Stimulated activated CD4-positive, alpha-beta T cell treated with anti-CD3 and anti-CD28 coated beads, Interleukin-15, amount 100 ng/mL, for 24 hours (primary cell): ENCODE results near the gene GPR158.
"Not testable (repeated sequence)": the region's sequence is repeated elsewhere in the genome, so short reads cannot be mapped to it uniquely, and the experiment has no call there.

Source experiments
- DNase-seq: peaks from one replicate; pipeline ENCODE4 v3.0.0-alpha.2; 2020

The GPR158 gene

GRCh38 chr10:25174461-25175230 is at the start of gene GPR158:
Gene GPR158 (plus strand): TSS chr10:25175001. CDS start chr10:25175421, 420 bp downstream.
- peak; percentile 70 for DNase-seq

- no peak for DNase-seq
Measured at GRCh38 chr10:25125201-25125611, 49.6 kb upstream of the GPR158 start.

- no peak for DNase-seq
Measured at GRCh38 chr10:25129592-25129991, 45.2 kb upstream of the GPR158 start.

GRCh38 chr10:25130906-25131305 is 43.9 kb upstream of the GPR158 start:
- DNase-seq = no peak

GRCh38 chr10:25142116-25142864 is 32.5 kb upstream of the GPR158 start:
- DNase-seq = no peak

GRCh38 chr10:25157650-25158049 is 17.2 kb upstream of the GPR158 start:
- DNase-seq = no peak

- DNase-seq = no peak
Measured at GRCh38 chr10:25159591-25159990, 15.2 kb upstream of the GPR158 start.

GRCh38 chr10:25162391-25162790 is 12.4 kb upstream of the GPR158 start:
- DNase-seq = no peak

GRCh38 chr10:25163464-25163863 is 11.3 kb upstream of the GPR158 start:
- DNase-seq = not testable (repeated sequence)

GRCh38 chr10:25169740-25170139 is 5.1 kb upstream of the GPR158 start:
- DNase-seq = no peak

GRCh38 chr10:25170627-25171026 is 4.2 kb upstream of the GPR158 start:
- no peak for DNase-seq

- DNase-seq = peak; percentile 3
Measured at GRCh38 chr10:25175527-25176420, 973 bp downstream of the GPR158 start.

- no peak for DNase-seq
Measured at GRCh38 chr10:25176421-25176968, 1.7 kb downstream of the GPR158 start.

- no peak for DNase-seq
Measured at GRCh38 chr10:25177093-25177753, 2.4 kb downstream of the GPR158 start.

GRCh38 chr10:25177754-25178135 is 2.9 kb downstream of the GPR158 start:
- no peak for DNase-seq

GRCh38 chr10:25178411-25178810 is 3.6 kb downstream of the GPR158 start:
- DNase-seq = no peak

GRCh38 chr10:25180801-25181200 is 6.0 kb downstream of the GPR158 start:
- no peak for DNase-seq

- DNase-seq = no peak
Measured at GRCh38 chr10:25182636-25183035, 7.8 kb downstream of the GPR158 start.

- DNase-seq = no peak
Measured at GRCh38 chr10:25191162-25191895, 16.5 kb downstream of the GPR158 start.

- no peak for DNase-seq
Measured at GRCh38 chr10:25198151-25198550, 23.4 kb downstream of the GPR158 start.

- DNase-seq = no peak
Measured at GRCh38 chr10:25206693-25207414, 32.1 kb downstream of the GPR158 start.
